Loucy (cell line): Measurements from ENCODE around the gene GGT5.

Experiments used
- H2AFZ ChIP-seq: fragments of 200-600 bp; sonication (generic); 2 replicates; pipeline ENCODE4 v1.6.0; 2016; ENCODE audit warnings: antibody characterized with exemption, mild to moderate bottlenecking, low read length, moderate library complexity
- H3F3A ChIP-seq: fragments of 200-600 bp; 2 replicates; pipeline ENCODE4 v1.6.0; 2016; ENCODE audit warnings: antibody characterized with exemption, low read depth, mild to moderate bottlenecking
- H3K27me3 ChIP-seq: fragments of 200-600 bp; sonication (generic); 2 replicates; pipeline ENCODE4 v1.6.1; 2014; ENCODE audit warnings: low read length, mild to moderate bottlenecking; ENCODE audit not compliant: insufficient read depth, poor library complexity, severe bottlenecking
- H3K36me3 ChIP-seq: fragments of 200-600 bp; sonication (generic); 2 replicates; pipeline ENCODE4 v1.6.1; 2016; ENCODE audit warnings: low read length; ENCODE audit not compliant: insufficient read depth
- H3K4me1 ChIP-seq: fragments of 200-600 bp; sonication (generic); 2 replicates; pipeline ENCODE4 v1.5.1; 2014; ENCODE audit warnings: low read length, mild to moderate bottlenecking; ENCODE audit not compliant: insufficient read depth, poor library complexity, severe bottlenecking
- H3K4me2 ChIP-seq: fragments of 200-600 bp; sonication (generic); 2 replicates; pipeline ENCODE4 v1.6.0; 2014; ENCODE audit warnings: antibody characterized with exemption, low read length, low read depth, mild to moderate bottlenecking; ENCODE audit not compliant: poor library complexity, severe bottlenecking
- H3K4me3 ChIP-seq: fragments of 200-600 bp; sonication (generic); 2 replicates; pipeline ENCODE4 v1.5.1; 2014; ENCODE audit warnings: low read length, mild to moderate bottlenecking, mixed read lengths; ENCODE audit not compliant: poor library complexity, severe bottlenecking
- H3K79me2 ChIP-seq: fragments of 200-600 bp; sonication (generic); 2 replicates; pipeline ENCODE4 v1.6.1; 2014; ENCODE audit warnings: low read length; ENCODE audit not compliant: insufficient read depth
- H3K9ac ChIP-seq: fragments of 200-600 bp; sonication (generic); 2 replicates; pipeline ENCODE4 v1.6.0; 2014; ENCODE audit warnings: mild to moderate bottlenecking, low read depth, low read length, moderate library complexity; ENCODE audit not compliant: poor library complexity, severe bottlenecking
- H3K9me2 ChIP-seq: fragments of 200-600 bp; sonication (generic); replicated peaks from 2 replicates; pipeline ENCODE4 v1.6.1; 2016; ENCODE audit warnings: low read depth, low read length, mixed read lengths
- H3K9me3 ChIP-seq: fragments of 200-600 bp; sonication (generic); 2 replicates; pipeline ENCODE4 v1.6.1; 2014; ENCODE audit warnings: mild to moderate bottlenecking, antibody characterized with exemption, low read length, low read depth; ENCODE audit not compliant: insufficient read depth
- H4K20me1 ChIP-seq: fragments of 200-600 bp; sonication (generic); 2 replicates; pipeline ENCODE4 v1.6.0; 2014; ENCODE audit warnings: antibody characterized with exemption, low read length, mild to moderate bottlenecking; ENCODE audit not compliant: insufficient read depth, poor library complexity, severe bottlenecking
- EZH2phosphoT487 ChIP-seq: fragments of 200-600 bp; IDR thresholded peaks from 2 replicates; pipeline ENCODE4 v1.6.1; 2018; ENCODE audit warnings: antibody characterized with exemption, mild to moderate bottlenecking, moderate library complexity, borderline replicate concordance
- TF ChIP-seq, protein P1 (sequence below): fragments of 200-600 bp; sonication (generic); conservative IDR thresholded peaks from 2 replicates; pipeline ENCODE4 v1.5.1; 2014; ENCODE audit warnings: mild to moderate bottlenecking, antibody characterized with exemption, low read length

Gene GGT5

DNA sequence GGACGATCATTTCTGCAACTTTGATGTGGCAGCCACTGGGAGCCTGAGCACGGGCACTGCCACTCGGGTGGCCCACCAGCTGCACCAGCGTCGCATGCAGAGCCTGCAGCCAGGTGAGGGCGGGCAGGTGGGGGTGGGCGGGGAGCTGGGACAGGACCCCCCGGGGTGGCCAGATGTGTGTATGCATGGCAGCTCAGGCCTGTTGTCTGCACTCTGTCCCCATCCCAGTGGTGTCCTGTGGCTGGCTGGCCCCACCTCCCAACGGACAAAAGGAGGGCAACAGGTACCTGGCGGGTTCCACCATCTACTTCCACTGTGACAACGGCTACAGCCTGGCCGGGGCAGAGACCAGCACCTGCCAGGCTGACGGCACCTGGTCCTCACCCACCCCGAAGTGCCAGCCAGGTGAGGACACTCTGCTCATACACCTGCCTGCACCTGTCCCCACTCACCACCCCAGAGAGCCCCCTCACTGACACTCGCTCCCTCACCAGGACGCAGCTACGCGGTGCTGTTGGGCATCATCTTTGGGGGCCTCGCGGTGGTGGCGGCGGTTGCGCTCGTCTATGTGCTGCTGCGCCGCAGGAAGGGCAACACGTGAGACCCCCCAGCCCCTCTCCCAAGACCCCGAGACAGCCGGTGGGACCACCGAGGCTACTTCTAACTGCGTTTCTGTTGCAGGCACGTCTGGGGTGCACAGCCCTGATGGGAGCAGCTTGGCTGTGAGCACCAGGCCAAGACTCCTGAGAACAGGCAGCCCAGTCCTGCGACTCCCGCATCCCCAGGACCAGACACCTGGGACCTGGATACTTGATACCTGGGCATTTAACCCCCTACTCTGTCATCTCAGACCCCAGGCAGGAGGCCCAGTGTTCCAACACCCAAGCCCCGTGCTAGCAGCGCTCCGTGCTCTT is 56.9 kb downstream of the GGT5 start:
- no peak overlapping the region for H3K4me2 ChIP-seq
- no peaks in the 10 kb centered on the region for H3K4me1 ChIP-seq
- H3K27me3 ChIP-seq: no peaks in the 10 kb centered on the region
- no peak overlapping the region for H3K4me3 ChIP-seq
- H3K9me2 ChIP-seq: no peaks in the 10 kb centered on the region
- no peaks in the 10 kb centered on the region for H3K36me3 ChIP-seq
- H3K9me3 ChIP-seq: no peaks in the 10 kb centered on the region
- TF ChIP-seq, protein P1, sequence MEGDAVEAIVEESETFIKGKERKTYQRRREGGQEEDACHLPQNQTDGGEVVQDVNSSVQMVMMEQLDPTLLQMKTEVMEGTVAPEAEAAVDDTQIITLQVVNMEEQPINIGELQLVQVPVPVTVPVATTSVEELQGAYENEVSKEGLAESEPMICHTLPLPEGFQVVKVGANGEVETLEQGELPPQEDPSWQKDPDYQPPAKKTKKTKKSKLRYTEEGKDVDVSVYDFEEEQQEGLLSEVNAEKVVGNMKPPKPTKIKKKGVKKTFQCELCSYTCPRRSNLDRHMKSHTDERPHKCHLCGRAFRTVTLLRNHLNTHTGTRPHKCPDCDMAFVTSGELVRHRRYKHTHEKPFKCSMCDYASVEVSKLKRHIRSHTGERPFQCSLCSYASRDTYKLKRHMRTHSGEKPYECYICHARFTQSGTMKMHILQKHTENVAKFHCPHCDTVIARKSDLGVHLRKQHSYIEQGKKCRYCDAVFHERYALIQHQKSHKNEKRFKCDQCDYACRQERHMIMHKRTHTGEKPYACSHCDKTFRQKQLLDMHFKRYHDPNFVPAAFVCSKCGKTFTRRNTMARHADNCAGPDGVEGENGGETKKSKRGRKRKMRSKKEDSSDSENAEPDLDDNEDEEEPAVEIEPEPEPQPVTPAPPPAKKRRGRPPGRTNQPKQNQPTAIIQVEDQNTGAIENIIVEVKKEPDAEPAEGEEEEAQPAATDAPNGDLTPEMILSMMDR: no peak
- TF ChIP-seq EZH2phosphoT487: no peak
- no peak overlapping the region for H3K9ac ChIP-seq
- no peaks in the 10 kb centered on the region for H4K20me1 ChIP-seq
- H3K79me2 ChIP-seq: no peaks in the 10 kb centered on the region
- no peak overlapping the region for H2AFZ ChIP-seq
- H3F3A ChIP-seq: no peaks in the 10 kb centered on the region

DNA sequence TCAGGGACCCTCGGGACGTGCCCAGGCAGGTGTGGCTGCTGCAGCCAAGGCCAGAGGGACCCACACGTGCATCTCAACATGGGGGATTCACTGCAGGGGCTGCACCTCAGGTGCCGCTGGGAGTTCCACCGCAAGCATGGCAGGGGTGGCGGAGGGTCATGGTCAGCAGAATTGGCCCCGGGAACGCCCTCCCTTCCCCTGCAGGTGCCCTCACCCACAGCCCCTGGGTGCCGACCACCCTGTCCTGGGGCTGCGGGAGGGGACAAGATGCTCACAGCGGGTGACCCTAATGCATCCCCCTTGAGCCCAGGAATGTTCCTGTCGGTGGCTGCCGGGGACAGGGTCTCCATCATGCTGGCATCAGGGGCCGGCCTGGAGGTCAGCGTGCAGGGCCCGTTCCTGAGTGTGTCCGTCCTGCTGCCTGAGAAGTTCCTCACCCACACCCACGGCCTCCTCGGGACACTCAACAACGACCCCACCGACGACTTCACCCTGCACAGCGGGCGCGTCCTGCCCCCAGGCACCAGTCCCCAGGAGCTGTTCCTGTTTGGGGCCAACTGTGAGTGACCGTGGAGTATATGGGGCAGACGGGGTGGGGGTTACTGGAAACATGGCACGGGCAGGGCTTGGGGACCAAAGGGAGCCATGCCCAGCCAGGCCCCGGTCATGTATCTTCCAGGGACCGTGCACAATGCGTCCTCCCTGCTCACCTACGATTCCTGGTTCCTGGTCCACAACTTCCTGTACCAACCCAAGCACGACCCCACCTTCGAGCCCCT is 57.8 kb downstream of the GGT5 start:
- H3K4me2 ChIP-seq: no peak overlapping the region
- H3K27me3 ChIP-seq: no peaks in the 10 kb centered on the region
- no peaks in the 10 kb centered on the region for H4K20me1 ChIP-seq
- H3K9me2 ChIP-seq: no peaks in the 10 kb centered on the region
- TF ChIP-seq, protein P1: no peak
- no peak for TF ChIP-seq EZH2phosphoT487
- H3K4me3 ChIP-seq: no peak overlapping the region
- no peaks in the 10 kb centered on the region for H3K79me2 ChIP-seq
- H3K36me3 ChIP-seq: no peaks in the 10 kb centered on the region
- no peak overlapping the region for H3K9ac ChIP-seq
- H3K9me3 ChIP-seq: no peaks in the 10 kb centered on the region
- H3F3A ChIP-seq: no peaks in the 10 kb centered on the region
- no peak overlapping the region for H2AFZ ChIP-seq
- H3K4me1 ChIP-seq: no peaks in the 10 kb centered on the region

DNA sequence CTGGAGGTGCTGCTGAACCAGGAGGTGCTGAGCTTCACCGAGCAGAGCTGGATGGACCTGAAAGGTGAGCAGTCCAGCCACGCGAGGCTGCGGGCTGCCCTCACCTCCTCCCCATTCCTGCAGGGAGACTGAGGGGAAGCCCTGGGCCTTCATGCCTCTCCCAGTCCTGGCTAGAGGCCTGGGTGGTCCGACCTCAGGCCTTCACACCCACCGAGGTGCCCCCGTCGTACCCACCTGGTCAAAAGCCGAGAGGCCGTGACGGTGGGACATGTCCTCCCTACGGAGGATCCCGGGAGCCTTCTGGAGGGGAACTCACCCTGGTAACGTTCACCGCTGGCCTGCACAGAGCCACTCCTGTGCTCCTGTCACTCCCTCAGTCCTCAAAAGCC is 58.5 kb downstream of the GGT5 start:
- H2AFZ ChIP-seq: no peak overlapping the region
- no peaks in the 10 kb centered on the region for H3K9me3 ChIP-seq
- H3K4me3 ChIP-seq: no peak overlapping the region
- no peaks in the 10 kb centered on the region for H3F3A ChIP-seq
- TF ChIP-seq, protein P1: no peak
- no peak for TF ChIP-seq EZH2phosphoT487
- H3K27me3 ChIP-seq: no peaks in the 10 kb centered on the region
- H3K79me2 ChIP-seq: no peaks in the 10 kb centered on the region
- no peaks in the 10 kb centered on the region for H4K20me1 ChIP-seq
- H3K9ac ChIP-seq: no peak overlapping the region
- no peak overlapping the region for H3K4me2 ChIP-seq
- H3K4me1 ChIP-seq: no peaks in the 10 kb centered on the region
- H3K9me2 ChIP-seq: no peaks in the 10 kb centered on the region
- H3K36me3 ChIP-seq: no peaks in the 10 kb centered on the region
